ENCODE results near the gene MSRB1.

Gene MSRB1

DNA sequence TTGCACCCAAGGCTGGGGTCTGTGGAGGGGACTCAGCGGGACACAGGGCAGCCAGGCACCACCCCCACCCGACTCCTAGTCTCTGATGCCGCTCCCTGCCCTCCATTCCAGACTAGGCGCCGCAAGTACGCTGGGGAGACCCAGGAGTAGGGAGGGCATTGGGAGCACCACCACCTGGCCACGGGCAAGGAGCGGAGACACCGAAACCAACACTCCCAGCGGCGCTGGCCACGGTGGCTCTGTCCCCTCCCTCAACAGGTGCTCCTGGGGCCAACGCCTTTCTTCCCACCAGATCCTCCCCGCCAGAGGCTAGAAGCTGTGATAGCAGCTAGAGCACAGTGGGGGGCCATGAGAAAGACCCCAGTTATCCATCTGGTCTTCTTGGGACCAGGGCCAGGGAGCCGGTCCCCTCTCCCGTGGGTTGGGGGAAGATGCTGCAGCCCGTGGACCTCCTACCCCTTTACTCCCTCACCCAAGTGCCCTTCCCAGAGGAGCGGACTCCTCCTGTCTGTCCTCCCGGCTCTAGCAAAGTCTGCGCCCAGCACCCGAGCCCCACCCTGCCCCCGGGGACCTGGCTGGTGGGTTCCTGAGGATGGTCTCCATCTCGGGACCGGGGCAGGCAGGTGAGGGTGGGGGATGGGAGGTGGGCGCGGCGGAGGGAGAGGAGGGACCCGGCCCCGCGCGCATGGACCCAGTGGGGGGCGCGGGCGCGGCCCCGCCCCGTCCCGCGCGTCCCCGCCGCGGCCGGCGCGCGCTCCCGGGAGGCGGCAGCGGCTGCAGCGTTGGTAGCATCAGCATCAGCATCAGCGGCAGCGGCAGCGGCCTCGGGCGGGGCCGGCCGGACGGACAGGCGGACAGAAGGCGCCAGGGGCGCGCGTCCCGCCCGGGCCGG, 46.5 kb upstream of the MSRB1 start, which contains the start of gene SYNGR3:
Gene SYNGR3, plus strand, starts transcription at position 762 of the 892 bp plus-strand sequence. CDS start 133 bp downstream, outside the sequence.
- DNase-seq (ENCODE audit: low read depth), result no peak
- TF ChIP-seq, protein P1, sequence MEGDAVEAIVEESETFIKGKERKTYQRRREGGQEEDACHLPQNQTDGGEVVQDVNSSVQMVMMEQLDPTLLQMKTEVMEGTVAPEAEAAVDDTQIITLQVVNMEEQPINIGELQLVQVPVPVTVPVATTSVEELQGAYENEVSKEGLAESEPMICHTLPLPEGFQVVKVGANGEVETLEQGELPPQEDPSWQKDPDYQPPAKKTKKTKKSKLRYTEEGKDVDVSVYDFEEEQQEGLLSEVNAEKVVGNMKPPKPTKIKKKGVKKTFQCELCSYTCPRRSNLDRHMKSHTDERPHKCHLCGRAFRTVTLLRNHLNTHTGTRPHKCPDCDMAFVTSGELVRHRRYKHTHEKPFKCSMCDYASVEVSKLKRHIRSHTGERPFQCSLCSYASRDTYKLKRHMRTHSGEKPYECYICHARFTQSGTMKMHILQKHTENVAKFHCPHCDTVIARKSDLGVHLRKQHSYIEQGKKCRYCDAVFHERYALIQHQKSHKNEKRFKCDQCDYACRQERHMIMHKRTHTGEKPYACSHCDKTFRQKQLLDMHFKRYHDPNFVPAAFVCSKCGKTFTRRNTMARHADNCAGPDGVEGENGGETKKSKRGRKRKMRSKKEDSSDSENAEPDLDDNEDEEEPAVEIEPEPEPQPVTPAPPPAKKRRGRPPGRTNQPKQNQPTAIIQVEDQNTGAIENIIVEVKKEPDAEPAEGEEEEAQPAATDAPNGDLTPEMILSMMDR (IDR thresholded peaks at IDR 0.05; ENCODE audit: control insufficient read depth, insufficient read depth, low read depth, low read length, missing control alignments), result no peak
- H3K4me3 ChIP-seq (ENCODE audit: control insufficient read depth, low read depth, low read length), result no peak within 1 kb of the TSS; the same call in 1 of the 2 replicates

DNA sequence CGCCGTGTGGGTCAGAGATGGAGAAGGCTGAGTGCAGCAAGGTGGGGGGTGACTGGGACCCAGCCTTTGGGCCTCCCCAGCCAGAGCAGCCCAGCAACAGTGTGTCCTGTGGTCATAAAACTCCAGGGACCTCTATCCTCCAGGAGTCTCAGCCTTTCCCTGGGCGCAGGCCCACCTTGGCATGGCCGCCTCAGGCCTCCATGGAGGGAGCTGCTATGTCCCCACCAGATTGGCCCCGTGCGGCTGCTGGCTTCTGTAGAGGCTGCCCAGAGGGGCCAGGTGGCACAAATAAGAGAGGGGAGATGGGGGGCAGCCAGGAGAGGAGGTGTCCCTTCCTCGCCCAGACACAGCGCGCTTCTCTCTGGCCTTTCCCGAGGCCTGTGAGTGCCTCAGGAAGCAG, 44.2 kb upstream of the MSRB1 start:
- TF ChIP-seq, protein P1 (IDR thresholded peaks at IDR 0.05; ENCODE audit: control insufficient read depth, insufficient read depth, low read depth, low read length, missing control alignments), result no peak
- no peak for DNase-seq (ENCODE audit: low read depth)
- H3K4me3 ChIP-seq (ENCODE audit: control insufficient read depth, low read depth, low read length), result no peak overlapping the region

DNA sequence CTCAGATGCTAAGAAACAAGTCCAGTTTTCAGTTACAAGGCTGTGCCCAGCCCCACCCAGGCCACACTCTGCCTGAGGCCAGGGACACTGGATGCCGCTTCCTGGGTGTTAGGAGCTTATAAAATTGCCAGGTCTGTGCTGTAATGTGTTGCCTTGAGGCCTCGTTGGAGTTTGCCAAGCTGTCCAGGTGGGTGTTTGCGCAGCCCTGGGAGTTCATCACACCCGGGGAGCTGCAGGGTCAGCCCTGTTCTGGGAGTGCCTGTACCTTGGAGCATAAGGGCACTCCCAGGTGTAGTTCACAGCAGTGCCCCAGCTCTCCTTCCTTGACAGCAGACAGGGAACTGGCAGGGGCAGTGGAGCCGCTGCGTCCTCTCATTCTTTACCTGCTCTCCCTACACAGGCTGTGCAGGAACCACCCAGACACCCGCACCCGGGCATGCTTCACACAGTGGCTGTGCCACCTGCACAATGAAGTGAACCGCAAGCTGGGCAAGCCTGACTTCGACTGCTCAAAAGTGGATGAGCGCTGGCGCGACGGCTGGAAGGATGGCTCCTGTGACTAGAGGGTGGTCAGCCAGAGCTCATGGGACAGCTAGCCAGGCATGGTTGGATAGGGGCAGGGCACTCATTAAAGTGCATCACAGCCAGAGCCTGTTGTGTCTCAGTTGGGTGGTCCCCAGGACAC, 42.6 kb upstream of the MSRB1 start:
- TF ChIP-seq, protein P1 (IDR thresholded peaks at IDR 0.05; ENCODE audit: control insufficient read depth, insufficient read depth, low read depth, low read length, missing control alignments), result no peak
- no peak for DNase-seq (ENCODE audit: low read depth)
- H3K4me3 ChIP-seq (ENCODE audit: control insufficient read depth, low read depth, low read length), result no peak overlapping the region; the same call in 1 of the 2 replicates

DNA sequence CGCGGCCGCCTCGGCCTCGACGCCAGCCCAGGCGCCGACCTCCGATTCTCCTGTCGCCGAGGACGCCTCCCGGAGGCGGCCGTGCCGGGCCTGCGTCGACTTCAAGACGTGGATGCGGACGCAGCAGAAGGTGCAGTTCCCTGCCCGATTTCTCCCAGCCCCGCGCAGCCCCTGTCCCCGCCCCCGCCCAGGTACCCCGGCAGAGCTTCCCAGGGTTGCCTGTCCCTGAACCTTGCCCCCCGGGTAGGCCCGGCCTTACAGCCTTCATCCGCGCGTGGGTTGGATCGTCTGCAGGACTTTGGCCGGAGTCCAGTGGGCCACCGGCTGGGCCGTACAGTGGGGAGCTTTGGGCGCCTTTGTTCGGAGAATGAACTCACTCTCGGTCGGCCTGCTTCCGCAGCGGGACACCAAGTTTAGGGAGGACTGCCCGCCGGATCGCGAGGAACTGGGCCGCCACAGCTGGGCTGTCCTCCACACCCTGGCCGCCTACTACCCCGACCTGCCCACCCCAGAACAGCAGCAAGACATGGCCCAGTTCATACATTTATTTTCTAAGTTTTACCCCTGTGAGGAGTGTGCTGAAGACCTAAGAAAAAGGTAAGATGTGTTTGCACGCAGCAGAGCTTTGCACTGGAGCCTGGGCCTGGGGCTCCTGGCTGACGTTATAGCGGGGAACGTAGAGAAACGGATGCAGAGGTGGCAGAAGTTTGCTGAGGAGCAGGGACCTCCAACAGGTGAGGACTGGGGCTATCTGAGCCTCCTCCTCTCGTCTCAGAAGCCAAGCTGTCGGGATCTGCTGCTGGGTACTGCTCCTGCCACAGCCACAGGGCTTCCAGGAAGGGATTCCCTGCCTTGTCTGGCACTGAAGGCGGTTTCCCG, 41.6 kb upstream of the MSRB1 start:
- DNase-seq (ENCODE audit: low read depth), result no peak
- H3K4me3 ChIP-seq (ENCODE audit: control insufficient read depth, low read depth, low read length), result peak overlapping the region; percentile 75
- TF ChIP-seq, protein P1 (IDR thresholded peaks at IDR 0.05; ENCODE audit: control insufficient read depth, insufficient read depth, low read depth, low read length, missing control alignments), result no peak

DNA sequence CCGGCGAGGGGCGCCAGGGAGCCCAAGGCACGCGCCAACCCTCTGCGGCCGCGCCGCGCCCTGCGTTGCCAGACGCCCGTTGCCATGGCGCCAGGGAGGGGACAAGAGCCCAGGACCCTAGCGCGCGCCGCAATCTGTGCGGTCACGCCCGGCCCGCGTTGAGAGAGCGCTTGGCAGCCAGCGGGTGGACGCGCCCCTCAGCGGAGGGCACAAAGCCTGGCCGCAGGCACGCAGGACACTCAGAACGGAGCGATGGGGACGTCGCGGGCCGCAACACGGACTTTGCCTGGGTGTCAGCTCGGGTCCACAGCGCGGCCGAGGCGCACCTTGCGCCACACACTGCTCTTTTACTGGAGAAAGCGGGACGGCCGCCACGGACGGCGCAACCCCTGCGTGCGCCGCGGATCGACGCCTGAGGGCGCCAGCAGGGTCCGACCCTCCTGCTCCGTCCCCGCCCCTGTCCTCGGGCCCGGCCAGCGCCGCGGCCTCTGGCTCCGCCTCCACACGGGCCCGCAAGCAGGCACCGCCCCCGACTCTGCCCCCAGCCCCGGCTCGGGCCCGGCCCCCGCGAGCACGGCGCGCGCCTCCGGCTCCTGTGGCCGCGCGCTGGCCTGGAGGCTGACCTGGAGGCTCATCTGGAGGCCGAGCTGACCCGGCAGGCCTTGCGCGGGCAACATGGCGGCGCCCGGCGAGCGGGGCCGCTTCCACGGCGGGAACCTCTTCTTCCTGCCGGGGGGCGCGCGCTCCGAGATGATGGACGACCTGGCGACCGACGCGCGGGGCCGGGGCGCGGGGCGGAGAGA, 40.7 kb upstream of the MSRB1 start, which contains the start of gene GFER:
Gene GFER, plus strand, starts transcription at position 650 of the 803 bp plus-strand sequence. Its CDS starts 26 bp downstream, at position 676.
- DNase-seq (ENCODE audit: low read depth), result peak; percentile 52
- TF ChIP-seq, protein P1 (IDR thresholded peaks at IDR 0.05; ENCODE audit: control insufficient read depth, insufficient read depth, low read depth, low read length, missing control alignments), result peak; percentile 22
- H3K4me3 ChIP-seq (ENCODE audit: control insufficient read depth, low read depth, low read length), result peak within 1 kb of the TSS; percentile 75

All from AG09309 (cell line).